NCI-H2081 (cell line): ENCODE results near the gene WDR27.
"Not testable (repeated sequence)": the region's sequence is repeated elsewhere in the genome, so short reads cannot be mapped to it uniquely, and the experiment has no call there.

ENCODE experiments used
- DNase-seq, 2 experiments: peaks; one replicate each; lab custom pipeline; 2025; lab: John Stamatoyannopoulos, UW

WDR27 gene

DNA sequence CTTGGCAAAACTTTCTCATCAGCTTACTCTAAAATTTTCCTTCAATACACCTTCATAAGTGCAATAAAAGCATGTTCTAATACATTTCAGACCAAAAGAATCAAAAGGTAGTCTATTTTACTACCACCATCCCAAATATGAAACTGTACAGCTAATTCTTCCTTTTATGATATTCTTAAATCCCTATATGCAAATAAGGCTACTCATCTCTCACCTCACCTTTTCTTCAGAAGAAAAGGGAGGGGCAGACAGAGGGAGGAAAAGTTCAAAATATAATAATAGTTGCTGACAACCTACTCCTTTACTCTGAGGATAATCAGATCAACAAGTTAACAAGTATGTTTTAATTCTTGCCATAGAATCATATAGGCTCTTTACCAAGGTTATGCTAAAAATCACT, 7.5 kb upstream of the WDR27 start:
- peak in 1 of 2 experiments; percentile 31 for DNase-seq

GRCh38 chr6:169707772-169708171, 5.9 kb upstream of the WDR27 start:
- DNase-seq: no peak

DNA sequence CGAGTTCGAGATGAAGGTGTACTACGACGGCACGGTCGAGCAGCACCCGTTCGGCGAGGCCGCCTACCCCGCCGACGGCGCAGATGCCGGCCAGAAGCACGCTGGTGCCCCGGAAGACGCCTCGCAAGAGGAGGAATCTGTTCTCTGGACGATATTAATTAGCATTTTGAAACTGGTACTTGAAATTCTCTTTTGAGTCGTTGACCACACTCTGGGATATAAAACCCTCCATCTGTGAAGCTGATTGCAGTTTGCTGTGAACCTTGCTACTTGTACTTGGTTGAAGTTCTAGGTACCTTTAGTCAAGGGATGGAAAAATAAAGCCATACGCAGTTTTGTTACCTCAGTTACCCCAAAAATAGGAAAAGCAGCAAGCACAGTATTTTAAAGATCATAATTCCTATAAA, 1.0 kb upstream of the WDR27 start:
- no peak for DNase-seq

GRCh38 chr6:169701311-169701953, 397 bp downstream of the WDR27 start:
- DNase-seq: peak in 1 of 2 experiments; percentile 27

DNA sequence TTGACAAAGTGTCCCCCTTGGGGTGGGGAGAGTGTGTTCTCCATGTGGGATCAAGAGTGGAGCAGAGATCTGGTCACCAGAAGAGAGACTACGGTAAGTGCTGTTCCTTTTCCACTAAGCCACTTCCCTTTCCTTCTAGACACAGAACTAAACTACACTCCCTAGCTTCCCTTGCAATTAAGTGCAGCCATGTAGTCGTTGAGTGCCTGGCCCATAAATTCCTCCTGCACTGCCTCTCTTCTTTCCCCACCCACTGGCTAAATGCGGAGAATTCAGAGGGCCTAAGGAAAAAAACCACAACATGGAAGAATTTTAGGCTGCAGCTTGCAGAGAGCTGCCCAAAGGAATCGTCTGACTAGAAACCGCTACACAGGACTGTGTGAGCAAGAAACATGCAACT, 1.5 kb downstream of the WDR27 start:
- DNase-seq: no peak

GRCh38 chr6:169697115-169697514, 4.7 kb downstream of the WDR27 start:
- not testable (repeated sequence) for DNase-seq

DNA sequence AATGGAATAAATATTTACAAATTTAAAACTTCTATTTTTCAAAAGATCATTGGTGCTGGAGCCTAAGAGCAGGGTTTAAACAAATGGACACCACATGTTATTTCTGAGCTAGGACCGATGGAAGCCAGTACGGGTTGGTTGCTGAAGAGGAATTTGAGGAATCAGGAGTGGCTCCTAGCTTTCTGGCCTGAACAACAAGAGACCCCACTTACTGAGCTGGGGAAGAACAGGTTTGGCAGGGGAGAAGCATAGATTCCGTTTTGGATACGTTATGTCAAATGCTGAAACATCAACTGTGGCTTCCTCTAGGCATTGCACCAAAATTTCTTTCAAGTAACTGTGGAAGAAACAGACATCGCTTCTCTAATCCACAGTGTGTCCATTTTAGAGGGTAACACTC, 6.7 kb downstream of the WDR27 start:
- DNase-seq: no peak

- no peak for DNase-seq
These were observed 9.3 kb downstream of the WDR27 start for GRCh38 chr6:169692516-169692915.

GRCh38 chr6:169691260-169691659, 10.6 kb downstream of the WDR27 start:
- DNase-seq: no peak

DNA sequence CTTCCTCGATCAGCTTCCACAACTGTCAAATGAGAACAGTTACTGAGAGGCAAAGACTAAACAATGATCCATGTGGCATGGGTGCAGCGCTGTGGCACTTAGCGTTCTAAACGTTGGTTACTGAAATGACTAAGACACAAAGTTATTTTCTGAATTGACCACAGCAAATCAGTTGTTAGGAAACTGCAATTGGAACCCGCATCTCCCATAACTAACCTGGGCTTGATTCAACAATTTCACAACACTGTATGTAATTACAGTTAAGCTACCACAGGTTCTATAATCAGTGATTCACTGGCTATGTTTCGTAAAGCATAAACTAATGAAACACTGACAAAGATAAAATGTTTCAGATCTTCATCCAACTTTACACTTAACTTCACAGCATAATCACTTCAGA, 12.5 kb downstream of the WDR27 start:
- DNase-seq: no peak

GRCh38 chr6:169685860-169686259, 16.0 kb downstream of the WDR27 start:
- DNase-seq: no peak

- no peak for DNase-seq
These were observed 17.8 kb downstream of the WDR27 start for GRCh38 chr6:169684056-169684455.

GRCh38 chr6:169678342-169678741, 23.5 kb downstream of the WDR27 start:
- no peak for DNase-seq

- DNase-seq: no peak
These were observed 24.7 kb downstream of the WDR27 start for GRCh38 chr6:169677096-169677495.

DNA sequence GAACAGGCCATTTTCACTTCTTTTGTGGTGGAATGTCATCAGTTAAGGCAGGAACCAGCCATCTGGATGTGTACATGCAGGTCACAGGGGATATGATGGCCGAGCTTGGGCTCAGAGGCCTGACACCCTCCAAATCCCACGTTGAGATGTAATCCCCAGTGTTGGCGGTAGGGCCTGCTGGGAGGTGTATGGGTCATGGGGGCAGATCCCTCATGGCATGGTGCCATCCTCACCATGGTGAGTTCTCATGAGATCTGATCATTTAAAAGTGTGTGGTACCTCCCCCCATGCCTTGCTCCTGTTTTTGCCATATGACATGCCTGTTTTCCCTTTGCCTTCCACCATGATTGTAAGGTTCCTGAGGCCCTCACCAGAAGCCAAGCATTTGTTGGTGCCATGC, 26.8 kb downstream of the WDR27 start:
- no peak for DNase-seq

DNA sequence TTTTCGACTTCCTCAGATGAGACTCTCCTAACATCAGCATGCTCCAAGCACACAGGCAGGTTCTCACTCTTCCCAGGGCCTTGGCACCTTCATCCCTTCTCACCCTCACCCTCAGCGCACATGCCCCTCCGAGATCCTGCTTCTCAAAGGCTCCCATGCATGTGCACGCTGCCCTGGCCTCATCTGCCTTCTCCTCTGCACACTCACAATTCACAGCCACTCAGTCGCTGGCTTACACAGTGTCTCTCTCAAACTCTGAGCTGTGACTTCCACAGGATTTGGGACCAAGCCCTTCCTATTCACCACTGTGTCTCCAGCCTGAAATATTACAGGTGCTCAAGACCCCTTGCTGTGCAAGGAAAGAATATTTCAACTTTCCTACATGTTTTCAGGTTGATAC, 30.3 kb downstream of the WDR27 start:
- no peak for DNase-seq

GRCh38 chr6:169669889-169670288, 31.9 kb downstream of the WDR27 start:
- DNase-seq: no peak

DNA sequence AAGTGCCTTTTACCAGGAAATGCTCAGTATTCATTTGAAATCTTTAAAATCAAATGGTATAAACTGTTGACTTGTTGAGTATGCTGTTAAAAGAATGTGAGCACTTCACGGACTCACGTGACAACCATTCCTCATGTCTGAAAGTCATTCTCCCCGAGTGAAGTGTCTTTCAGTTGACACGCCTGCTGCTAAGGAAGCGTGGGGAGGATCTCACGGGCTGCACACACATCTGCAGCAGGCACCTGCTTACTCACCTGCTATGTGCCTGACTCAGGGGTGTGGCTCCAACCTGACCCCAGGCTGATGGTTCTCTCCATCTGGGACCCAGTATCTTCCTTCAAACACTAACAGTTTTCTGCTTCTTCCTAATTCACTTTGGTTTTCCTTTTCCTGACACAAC, 32.7 kb downstream of the WDR27 start:
- no peak for DNase-seq

DNA sequence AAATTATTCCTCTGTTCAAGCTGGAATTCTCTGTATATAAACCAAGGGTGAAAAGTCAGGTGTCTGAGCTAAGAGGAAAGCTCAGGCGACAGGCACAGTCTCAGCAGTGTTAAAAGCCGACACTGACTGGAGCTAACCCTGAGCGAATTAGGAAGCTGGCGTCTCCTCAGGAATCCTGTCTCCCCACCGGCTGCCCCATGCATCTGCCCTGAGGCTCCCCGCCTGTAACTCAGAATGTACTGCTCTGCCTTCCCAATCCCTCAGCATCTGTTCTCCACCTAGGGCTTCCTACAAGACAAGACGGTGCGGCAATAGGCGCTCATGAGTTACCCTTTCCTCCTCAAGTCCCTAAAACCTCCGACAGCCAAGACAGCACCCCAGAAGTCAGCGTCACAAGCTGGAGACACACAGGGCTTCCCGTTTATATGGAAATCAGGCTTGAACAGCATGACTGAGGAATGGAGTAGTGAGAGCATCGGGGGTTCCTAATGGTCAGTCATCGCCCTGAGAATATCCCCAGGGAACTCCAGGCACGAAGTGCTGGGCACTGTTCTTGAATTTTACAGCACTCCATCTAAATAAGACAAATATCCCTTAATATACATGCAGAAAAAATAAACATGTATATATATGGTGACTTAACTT, 33.5 kb downstream of the WDR27 start:
- DNase-seq: no peak

DNA sequence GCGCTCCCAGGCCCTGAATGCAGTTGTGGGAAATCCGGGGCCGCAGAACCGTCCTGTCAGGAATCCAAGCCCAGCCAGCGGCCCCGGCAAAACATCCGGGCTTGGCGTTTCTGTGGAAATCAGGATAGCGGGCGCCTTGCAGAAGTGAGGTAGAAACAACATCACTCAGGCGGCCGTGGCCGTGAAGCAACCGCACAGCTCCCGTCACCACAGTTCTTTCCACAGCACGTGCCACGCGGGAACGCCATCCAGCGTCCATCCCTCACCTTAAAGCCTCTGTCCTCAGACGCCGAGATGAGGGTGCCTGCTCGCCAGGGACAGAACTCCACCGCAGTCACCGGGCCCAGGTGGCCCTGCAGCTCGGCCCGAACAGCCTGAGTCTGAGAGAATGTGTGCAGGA, 34.1 kb downstream of the WDR27 start:
- no peak for DNase-seq

- no peak for DNase-seq
These were observed 35.4 kb downstream of the WDR27 start for GRCh38 chr6:169666441-169666840.

GRCh38 chr6:169665289-169665688, 36.5 kb downstream of the WDR27 start:
- DNase-seq: no peak

DNA sequence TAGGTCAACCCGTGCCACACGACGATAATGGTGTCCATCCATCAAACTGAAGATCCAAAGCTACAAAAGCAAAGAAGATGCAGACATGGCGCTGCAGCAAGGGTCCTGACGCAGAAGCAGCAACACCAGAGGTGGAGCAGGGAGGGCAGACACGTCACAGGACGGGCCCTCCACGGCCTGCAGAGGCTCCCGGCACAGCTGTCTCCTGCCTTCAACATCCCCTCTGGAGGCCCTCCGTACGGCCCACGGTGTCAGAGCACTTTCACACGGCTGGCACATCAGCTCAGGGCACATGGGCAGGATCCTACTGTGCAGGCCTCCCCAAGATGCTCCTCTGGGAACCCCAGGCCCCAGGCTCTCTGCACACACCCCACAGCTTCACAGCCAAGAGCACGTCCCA, 37.6 kb downstream of the WDR27 start:
- DNase-seq: no peak

GRCh38 chr6:169663468-169663867, 38.4 kb downstream of the WDR27 start:
- DNase-seq: no peak
